ENCODE measurements around the gene PAK6.

PAK6 gene

DNA sequence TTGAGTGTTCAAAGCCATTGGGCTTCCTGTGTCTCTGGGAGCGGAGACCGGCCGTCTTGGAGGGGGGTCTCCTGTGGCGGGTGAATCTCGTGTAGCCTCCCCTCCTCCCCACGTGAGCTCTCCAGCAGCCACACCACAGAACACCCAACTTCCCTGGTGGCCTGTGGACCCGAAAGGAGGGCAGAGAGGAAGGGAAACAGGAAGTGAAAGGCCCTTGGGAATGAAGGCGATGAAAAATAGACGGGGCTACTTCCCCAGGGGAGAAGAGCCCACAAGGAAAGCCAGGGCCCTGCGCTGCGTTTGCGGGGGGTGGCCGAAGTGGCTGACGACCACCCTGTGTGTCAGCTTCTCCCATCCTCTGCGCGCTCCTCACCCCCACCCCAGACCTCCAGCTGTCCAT lies 38.6 kb downstream of the PAK6 start:
- no peak for DNase-seq (ENCODE audit: low spot score)

DNA sequence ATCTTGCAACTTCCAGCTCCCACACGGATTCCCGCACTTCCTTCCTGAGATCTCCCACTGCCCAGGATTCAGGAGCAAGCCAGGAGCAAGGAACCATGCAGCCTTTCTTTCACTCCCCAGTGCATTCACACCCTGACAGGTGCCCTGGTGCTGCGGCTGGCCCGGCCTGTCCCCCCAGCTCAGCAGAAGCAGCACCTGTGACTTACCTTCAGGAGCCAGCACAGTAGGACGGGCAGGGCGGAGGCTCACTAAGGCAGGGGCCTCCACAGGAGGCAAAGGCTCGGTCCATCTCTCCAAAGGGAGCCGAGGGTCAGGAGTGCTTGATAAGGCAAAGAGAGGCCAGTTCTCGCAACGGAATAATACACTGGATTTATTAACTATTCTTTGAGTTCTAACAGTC lies 39.2 kb downstream of the PAK6 start:
- DNase-seq (ENCODE audit: low spot score), result no peak

DNA sequence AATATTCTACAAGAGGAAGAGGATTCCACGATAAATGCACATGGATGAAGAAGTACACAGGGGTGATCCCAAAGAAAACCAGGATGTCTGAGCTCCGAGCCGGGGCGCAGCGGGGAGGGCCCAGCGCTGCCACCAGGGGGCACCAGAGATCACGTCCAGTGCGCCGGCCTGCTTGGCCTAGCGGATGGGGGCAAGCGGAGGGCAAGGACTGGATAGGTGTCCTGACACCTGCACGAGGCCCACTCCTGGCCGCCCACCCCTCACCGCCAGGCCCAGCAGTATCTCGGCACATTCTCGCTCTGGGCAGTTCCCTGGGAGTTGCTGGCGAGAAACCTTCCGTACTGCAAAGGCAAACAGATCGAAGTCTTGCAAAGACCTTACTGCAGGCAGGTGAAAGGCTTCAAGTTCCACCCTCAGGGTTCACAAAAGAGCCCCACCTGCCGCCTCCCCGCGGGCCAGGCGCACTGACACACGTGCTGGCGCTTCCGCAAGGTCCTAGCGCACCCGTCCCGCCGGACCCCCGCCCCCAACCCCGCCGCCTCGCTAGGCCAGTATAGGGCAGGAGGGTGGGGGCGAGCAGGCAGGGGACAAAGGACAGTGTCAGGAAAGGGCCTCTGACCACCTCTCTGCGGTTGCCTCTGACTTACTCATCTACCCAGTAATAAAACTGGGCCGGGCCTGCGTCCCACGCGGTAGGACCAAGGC lies 40.7 kb downstream of the PAK6 start:
- peak; percentile 85 for DNase-seq (ENCODE audit: low spot score)

DNA sequence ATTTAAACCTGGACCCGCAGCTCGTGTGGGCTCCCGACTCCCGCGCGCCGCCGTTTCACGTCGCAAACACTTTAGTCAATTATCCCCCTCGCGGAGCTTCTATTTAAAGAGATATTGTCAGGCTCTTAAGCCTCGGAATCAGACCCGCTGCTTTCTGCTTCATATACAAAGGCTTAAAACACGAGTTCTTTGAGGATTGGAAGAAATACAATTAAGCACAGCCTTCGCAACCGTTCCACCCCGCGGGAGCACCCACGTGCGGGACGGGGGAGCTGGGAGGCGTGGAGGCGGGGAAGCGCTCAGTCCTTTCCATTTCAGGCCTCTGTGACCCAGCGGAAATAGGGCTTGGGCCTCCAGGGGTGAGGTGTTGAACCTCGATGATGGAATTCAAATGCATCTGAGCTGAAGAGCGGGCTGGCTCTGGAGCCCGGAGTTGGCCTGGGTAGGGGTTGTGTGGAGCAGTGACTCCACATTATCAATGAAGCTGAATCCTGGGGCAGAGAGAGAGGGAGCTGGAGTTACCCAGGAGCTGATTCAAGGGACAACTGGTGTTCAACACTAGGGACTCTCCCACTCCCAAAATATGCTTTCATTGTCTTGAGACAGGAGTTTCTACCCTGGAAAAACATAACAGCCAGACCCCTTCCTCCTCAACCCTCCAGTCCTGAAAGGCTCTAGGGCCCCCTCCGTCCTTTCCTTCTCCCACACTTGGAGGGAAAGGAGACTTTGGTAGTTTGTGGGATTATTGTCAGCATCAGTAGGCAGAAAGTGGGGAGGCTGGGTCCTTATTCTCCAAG lies 41.6 kb downstream of the PAK6 start:
- DNase-seq (ENCODE audit: low spot score), result no peak

DNA sequence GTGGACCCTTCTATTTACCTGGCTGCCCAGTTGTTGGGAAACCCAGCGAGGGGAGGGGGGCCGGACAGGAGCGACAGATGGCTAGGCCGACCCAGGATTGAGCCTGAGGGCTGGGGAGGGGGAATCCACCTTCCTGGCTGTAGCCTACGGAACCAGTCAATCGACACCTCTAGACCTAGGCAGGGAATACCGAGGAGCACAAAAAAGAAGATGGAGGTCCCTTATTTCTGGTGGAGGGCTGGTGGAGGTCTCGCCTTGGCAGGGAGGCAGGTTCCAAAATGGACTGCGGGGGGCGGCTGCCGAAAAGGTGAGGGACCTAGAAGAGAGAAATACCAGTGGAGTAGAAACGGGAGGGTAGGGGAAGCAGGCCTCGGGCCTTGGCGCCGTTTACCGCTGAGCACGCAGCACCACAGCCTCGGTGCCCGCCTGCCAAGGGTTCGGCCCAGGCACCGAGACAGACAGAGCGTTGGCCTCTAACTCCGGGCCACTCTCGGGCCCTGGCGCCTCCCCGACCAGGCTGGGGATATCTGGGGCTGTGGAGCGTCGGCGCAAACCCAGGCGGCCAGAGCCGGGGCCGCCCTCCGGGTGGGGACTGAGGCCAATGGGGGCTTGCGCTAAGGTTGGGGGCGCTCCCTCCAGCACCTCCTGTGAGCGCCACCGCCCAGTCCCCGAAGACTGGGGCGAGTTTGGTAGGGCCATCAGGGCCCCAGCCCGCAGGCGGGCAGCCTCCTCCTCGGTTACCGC lies 42.4 kb downstream of the PAK6 start:
- DNase-seq (ENCODE audit: low spot score), result no peak

DNA sequence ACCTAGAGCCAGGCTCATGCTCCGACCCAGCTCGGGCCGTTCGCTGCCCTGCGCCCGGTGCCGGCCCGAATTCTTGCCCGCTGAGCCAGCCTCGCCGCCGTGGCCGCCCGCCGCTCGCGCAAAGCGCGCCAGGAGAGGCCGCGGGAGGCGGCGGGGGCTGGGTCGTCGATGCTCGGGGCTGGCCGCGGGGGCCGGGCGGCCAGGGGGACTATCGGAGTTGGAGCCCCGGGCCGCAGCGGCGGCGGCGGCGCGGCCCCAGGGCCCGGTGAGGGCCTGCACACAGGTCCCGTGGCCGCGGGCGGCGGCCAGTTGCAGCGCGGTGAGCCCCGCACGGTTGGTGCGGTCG lies 42.9 kb downstream of the PAK6 start:
- no peak for DNase-seq (ENCODE audit: low spot score)

DNA sequence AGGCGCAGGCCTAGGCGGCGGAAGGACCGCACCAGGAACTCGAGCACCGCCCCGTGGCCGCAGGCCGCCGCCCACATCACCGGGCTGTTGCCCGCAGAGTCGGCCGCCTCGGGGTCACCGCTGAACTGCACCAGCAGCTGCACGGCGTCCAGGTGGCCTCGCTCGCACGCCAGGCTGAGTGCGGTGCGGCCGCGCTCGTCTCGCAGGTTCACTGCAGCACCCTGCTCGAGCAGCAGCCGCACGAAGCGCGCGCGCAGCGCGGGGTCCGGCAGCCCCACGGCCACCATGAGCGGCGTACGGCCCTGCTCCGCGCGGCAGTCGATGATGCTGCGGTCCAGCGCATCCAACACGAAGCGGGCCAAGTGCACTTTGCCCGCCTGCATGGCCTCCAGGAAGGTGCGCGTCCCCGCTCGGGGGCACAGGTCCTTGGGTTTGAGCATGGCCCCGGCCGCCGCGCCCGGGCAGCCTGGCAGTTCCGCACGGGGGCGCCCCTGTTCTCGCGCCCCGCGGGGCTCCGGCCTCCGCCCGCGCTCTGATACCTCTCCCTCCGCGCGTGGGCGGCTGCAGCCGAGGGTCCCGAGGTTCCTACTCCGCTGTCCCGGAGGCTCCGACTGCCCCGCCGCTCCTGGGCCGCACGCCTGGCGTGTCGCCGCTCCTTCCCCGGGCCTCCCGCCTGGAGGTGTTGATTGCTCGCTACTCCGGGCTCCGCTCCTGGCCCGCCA lies 43.4 kb downstream of the PAK6 start:
- peak; percentile 84 for DNase-seq (ENCODE audit: low spot score)

DNA sequence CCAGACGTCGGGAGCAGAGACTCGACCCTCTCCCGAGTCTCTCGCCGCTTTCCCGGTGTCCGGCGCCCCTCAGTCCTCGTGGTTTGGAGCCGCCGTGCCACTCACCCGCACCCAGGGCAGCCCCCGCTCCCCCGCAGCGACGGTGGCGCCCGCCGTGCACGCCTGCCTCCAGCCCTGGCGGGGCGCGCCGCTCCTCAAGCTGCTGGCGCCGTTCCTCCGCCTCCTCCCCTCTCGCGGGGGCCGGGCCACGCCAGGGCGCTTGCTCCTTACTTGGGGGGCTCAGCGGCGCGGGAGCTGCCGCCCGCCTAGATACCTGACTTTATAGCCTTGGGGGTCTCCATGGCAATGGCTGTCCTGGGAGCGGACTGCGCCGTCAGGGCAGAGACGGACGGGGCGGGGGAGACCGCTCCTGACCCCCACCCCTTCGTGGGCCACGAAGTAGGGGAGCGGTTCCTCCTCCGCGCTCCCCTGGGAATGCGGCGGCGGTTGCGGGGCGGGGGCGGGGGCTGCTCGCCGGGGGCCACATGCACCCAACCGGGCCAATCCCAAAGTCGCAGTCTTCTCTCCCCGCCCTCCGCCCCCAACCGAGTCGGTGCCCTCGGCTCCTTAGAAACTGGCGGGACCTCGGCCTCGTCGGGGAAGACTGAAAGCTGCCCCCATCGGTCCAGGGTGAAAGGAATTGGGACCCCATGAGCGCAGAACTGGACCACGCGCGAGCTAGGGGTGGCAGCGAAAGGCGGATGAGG lies 44.2 kb downstream of the PAK6 start, which contains the start of gene ANKRD63:
Gene ANKRD63 (minus strand): TSS at position 196 of the 746 bp plus-strand sequence. CDS start 478 bp downstream, outside the sequence.
- DNase-seq (ENCODE audit: low spot score), result no peak

DNA sequence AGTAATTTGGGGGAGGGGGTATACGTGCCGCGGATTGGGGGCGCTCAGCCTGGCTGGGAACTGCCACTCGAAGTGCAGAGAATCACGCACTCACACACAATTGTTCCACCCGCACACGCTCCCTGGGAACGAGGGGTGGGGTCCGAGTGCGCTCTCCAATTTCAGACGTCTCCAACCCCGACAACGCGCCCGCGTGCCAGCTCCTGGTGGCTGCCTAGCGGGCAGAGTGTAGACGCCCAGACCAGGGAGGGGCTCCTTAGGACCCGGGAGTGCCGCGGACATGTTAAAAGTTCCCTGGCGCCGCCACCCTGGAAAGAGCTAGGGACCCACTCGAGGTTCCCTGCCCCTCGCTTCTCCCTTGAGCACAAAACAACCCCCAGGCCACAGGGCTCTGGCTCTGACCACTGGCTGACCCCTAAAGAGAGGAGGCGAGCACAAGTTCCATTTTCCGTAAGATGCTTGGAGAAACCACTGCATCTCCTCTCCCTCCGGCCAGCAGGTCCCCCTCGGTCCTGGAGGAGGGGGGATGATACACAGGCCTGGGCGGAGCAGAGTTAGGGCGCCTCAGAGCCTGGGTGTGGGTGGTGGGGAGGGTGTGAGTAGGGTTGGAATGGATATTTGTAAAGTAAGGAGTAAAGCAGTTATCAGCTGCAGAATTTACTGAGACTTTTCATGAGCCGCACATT lies 44.9 kb downstream of the PAK6 start:
- no peak for DNase-seq (ENCODE audit: low spot score)

DNA sequence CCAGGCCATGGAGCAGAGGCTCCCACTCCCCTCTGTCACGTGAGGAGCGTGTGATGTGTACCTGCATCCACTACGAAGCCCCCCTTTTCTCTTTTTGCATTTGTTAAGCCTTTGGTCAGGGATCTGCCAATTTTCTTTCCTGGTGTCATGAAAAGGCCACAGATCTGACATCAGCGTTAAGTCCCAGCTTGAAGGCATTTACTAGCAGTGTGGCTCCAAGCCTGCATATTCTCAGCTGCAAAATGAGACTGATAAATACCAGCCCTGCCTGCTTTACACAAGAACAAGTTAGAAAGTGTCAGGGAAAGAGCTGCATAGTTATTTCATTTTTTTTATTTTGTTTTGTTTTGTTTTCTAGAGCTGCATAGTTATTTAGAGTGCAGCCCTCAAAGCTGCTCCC lies 46.3 kb downstream of the PAK6 start:
- no peak for DNase-seq (ENCODE audit: low spot score)

DNA sequence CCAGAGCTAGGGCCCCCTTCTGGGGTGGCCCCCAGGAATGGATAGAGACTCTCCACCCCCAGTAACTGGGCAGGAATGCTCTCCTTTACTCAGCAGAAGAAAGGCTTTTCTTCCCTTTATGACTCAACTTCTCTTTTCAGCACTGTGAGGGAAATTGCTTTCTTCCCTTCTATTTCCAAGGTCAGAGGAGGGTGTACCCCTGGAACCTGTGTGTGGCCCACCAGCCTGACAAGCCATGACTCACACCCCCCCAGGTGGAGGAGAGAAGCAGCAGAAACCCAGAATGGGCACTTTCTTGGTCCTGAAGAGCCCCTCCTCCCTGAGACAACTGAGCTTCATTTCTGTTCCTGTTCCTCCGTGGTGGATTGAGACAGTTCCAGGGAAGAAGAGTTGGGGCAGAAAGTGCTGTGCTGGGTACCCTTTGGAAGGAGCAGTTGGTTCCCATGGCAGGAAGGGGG lies 46.7 kb downstream of the PAK6 start:
- DNase-seq (ENCODE audit: low spot score), result no peak

DNA sequence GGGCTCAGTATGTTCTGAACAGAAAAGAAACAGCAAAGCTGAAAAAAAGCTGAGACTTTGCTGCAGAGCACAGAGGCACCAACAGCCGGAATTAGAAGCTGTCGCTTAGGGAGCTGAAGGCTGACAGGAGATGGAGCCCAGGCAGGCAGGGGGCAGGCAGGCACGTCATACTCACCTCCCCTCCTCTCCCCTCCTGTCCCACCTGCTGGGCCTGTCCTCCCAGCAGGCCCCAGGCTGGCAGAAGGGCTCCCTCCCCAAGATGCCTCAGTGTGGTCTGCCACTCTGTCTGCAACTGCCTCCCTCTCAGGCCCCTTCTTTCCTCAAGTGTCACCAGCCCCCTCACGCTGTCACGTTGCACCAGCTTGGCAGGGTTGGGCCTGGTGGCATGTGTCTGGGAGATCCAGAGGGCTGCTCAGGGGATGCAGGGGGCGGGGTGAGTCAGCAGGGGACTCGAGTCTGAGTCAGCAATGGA lies 47.2 kb downstream of the PAK6 start:
- DNase-seq (ENCODE audit: low spot score), result no peak

DNA sequence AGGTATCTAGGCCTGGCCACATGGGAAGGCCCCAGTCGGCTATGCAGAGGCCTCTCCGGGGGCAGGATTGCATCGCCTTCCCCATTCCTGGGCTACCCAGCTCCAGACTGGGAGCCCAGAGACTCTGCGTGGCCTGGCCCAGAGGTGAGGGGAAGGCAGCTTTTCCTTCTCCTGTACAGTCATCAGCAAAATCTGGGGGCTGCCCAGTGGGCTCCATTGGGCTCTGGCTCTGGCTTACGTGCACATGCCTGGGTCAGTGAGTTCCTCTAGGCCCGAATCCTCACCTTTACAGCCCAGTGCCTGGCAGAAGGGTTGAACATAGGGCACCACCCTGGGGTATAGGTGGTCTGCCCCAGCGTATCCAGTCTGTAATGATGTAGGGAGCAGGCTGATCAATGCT lies 47.9 kb downstream of the PAK6 start:
- DNase-seq (ENCODE audit: low spot score), result no peak

DNA sequence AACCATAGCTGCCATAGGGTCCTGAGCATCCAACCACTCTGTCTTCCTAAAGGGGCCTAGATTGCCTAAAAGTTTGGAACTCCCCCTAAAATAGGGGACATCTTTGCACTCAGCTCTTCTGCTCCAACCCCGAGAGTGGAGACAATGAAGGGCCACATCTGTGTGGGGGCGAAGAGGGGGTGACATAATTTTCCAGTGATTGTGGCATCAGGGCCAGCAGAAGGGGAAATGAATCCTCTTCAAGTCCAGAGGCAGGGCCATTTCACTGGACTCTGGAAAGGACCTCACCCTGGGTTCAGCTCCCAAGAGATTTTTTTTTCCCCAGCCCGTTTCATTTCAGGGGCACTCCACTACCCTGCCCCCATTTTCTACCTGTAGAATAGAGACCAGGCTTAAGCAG lies 48.6 kb downstream of the PAK6 start:
- DNase-seq (ENCODE audit: low spot score), result no peak

DNA sequence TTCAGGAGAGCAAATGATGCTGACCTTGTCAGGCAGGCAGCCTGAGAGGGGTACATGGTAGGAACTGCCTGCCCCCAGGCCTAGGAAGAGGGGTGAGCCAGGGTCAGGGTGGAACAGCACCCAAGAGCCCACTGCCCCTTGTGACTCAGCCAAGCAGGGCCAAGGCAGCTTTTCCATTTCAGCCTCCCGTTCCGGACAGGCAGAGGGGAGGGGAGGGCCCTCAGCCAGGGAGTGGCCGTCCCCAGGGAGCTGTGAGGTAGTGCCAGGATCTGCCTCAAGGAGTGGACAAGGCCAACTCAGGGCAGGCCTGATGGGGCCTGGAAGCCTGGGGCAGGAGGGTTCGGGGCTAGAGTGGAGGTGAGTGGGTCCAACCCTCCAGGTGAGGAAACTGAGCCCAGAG lies 49.1 kb downstream of the PAK6 start:
- DNase-seq (ENCODE audit: low spot score), result no peak

DNA sequence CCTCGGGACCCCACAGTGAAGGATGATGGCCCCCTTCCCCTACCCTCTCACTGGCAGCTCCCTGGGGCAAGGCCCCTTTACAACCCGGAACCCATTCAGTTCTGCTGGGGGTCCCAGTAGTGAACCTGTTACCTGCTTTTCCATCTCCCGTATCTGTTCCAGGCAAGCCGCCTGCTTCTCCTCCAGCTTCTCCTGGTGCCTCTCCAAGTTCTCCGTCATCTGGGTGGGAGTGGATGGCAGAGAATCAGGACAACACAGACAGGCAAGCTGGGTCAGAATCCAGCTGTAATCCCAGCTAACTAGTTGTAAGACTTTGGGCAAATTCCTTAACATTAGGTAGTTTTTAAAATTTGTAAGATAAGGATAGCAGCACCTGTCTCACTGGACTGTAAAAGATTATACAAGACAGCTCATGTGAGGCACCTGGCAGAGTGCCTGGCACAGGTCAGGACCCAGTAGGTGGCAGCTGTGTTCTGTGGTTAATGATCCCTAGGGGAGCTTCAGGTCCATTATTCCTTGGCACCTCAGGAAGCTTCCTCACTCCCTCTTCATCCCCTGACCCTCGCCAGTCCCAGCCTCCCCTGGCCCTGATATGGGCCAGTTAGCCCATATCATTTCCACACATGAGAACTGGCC lies 50.4 kb downstream of the PAK6 start:
- no peak for DNase-seq (ENCODE audit: low spot score)

DNA sequence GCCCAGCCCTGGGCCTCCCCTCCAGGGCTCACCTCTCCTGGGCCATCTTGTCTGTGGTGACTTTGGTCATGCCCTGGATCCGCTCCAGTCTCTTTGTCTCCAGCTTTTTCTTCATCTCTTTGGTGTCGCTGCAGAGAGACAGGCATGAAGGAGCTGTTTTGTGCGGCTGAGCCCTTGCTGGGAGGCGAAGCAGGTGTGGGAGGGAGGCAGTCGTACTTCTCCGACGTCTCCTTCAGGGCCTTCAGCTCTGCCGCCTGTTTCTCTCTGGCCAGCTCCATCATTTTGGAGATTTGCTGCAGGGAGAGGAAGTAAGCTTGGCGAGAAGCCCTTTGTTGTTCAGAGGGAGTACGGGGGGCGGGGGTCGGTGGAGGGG lies 51.7 kb downstream of the PAK6 start:
- DNase-seq (ENCODE audit: low spot score), result no peak

DNA sequence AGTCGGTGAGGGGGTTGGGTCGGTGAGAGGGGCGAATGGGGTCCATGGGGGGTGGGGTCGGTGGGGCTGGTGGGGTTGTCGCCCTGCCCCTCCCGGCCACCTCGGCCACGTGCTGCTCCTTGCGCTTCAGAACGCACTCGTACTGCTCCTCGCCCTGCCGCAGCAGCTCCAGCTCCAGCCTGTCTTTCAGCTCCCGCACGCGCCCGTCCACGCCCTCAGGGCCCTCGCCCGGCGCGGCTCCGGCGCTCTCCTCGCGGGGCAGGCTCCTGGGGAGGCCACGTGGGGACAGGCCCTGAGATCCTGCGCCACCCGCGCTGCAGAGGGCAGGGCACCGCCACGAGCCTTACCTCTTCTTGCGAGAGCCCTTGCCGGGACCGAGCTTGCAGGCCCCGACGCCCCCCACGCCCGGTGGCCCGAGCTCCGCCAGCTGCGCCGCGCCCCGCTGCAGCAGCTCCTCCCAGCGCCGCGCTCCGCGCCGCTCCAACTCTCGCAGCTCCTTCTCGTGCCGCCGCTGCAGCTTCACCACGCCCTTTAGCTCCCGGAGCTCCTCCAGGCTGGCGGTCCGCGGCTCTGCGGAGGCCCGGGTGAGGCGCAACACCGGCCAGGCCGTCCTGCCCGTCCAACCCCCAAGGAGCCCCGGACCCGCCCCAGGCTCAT lies 52.2 kb downstream of the PAK6 start:
- DNase-seq (ENCODE audit: low spot score), result peak; percentile 76

DNA sequence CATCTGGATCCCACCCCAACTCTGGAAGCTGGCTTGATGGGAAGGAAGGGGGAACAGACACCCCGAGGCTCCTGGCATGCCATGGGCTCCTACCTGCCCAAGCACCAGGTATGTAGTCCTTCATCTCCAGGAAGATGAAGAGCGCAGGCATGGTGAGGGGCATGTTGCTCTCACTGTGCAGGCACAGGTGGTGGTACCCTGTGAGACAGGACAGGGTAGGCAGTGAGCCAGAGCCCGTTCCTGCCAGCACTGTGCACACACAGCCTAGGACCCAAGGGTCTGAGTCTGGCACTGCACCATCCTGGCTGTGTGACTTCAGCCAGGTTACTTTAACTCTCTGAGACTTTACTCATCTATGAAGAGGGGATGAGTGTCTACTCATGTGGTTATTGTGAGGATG lies 53.4 kb downstream of the PAK6 start:
- no peak for DNase-seq (ENCODE audit: low spot score)

DNA sequence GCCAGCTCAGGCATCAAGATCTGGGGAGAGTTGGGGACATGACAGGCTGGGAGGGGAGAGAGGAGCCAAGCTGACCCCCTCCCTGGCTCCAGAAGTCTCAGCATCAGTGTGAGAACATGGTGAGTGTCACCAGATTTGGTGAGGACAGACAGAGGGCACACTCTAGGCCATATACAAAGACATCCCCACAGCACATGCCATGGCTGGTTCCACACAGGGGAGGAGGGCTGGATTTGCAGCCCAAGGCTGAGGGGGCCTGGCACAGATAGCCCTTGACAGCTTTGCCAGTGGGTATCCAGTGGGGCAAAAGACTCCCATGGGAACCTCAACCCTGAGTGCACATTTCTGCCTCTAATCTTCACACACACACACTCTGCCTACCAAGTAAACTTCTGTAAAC lies 54.1 kb downstream of the PAK6 start:
- DNase-seq (ENCODE audit: low spot score), result no peak
